Gastroesophageal sphincter (tissue), 3 donors: ENCODE measurements around the gene WNK2.

Experiments
- EP300 ChIP-seq: sonication (generic); formaldehyde crosslinking; IDR thresholded peaks from one replicate; pipeline ENCODE4 v1.6.1; 2017; ENCODE audit warnings: antibody characterized with exemption, mild to moderate bottlenecking
- TF ChIP-seq, protein P1 (sequence below), 4 experiments: fragments of 200-600 bp in 2 of 4; fragments of 450-650 bp in 2 of 4; sonication (generic) in 1 of 4; IDR thresholded peaks; one replicate each; pipeline ENCODE4 v1.5.1; 2017 to 2019; ENCODE audit warnings: antibody characterized with exemption in 4 of 4, mild to moderate bottlenecking in 2 of 4, moderate library complexity in 2 of 4

DNA sequence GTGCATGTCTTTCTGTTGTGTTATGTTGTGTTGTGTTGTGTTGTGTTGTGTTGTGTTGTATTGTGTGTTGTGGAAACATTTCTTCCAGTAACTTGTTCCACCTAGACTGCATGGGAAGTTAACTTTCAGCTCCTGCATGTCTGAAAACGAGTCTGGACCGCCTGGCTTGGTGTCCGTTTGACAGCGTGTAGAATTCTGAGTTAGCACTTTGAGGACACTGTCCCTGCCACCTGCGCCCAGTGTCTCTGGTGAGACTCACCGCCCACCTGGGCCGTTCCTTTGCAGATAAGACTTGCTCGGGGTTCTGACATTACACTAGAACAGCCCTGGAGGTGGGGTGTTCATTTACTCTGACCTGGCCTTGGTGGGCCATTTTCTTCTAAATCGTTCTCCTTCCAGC lies 42.0 kb downstream of the WNK2 start:
- TF ChIP-seq, protein P1, sequence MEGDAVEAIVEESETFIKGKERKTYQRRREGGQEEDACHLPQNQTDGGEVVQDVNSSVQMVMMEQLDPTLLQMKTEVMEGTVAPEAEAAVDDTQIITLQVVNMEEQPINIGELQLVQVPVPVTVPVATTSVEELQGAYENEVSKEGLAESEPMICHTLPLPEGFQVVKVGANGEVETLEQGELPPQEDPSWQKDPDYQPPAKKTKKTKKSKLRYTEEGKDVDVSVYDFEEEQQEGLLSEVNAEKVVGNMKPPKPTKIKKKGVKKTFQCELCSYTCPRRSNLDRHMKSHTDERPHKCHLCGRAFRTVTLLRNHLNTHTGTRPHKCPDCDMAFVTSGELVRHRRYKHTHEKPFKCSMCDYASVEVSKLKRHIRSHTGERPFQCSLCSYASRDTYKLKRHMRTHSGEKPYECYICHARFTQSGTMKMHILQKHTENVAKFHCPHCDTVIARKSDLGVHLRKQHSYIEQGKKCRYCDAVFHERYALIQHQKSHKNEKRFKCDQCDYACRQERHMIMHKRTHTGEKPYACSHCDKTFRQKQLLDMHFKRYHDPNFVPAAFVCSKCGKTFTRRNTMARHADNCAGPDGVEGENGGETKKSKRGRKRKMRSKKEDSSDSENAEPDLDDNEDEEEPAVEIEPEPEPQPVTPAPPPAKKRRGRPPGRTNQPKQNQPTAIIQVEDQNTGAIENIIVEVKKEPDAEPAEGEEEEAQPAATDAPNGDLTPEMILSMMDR (IDR thresholded peaks at IDR 0.05), result no peak
- TF ChIP-seq EP300, result no peak
